H9 (cell line): ENCODE results near the gene MPZ. TPM values are rescaled to one million over a fixed set of nuclear protein-coding genes. Genes with fewer than 3 reads are reported as not detected.

Experiments
- DNase-seq: peaks from one replicate; pipeline ENCODE4 v3.0.0-alpha.2; 2017
- H2AFZ ChIP-seq: one replicate; pipeline ENCODE4 v1.6.1; 2013; ENCODE audit warnings: mild to moderate bottlenecking, low read length, control low read depth, moderate library complexity
- H2AK5ac ChIP-seq: 2 replicates; pipeline ENCODE4 v1.6.1; 2013; ENCODE audit warnings: low read length, control low read depth, mixed read lengths; ENCODE audit not compliant: insufficient read length
- H2BK120ac ChIP-seq: one replicate; pipeline ENCODE4 v1.6.1; 2013; ENCODE audit warnings: low read depth, mild to moderate bottlenecking, low read length, control low read depth, inconsistent platforms; ENCODE audit not compliant: poor library complexity, severe bottlenecking
- H2BK12ac ChIP-seq: 2 replicates; pipeline ENCODE4 v1.6.1; 2013; ENCODE audit warnings: low read length, control low read depth, mixed read lengths, low read depth; ENCODE audit not compliant: insufficient read length
- H2BK15ac ChIP-seq: 2 replicates; pipeline ENCODE4 v1.6.1; 2013; ENCODE audit warnings: low read depth, low read length, control low read depth
- H2BK20ac ChIP-seq: one replicate; pipeline ENCODE4 v1.6.1; 2013; ENCODE audit warnings: low read depth, mild to moderate bottlenecking, low read length, control low read depth, inconsistent platforms; ENCODE audit not compliant: poor library complexity, severe bottlenecking
- H2BK5ac ChIP-seq: 2 replicates; pipeline ENCODE4 v1.6.1; 2013; ENCODE audit warnings: low read length, control low read depth, mixed read lengths; ENCODE audit not compliant: insufficient read length
- H3K14ac ChIP-seq: 2 replicates; pipeline ENCODE4 v1.6.1; 2013; ENCODE audit warnings: low read length, control low read depth; ENCODE audit not compliant: insufficient read depth
- H3K18ac ChIP-seq: 2 replicates; pipeline ENCODE4 v1.6.1; 2013; ENCODE audit warnings: low read depth, mild to moderate bottlenecking, mixed read lengths, low read length, control low read depth; ENCODE audit not compliant: insufficient read length
- H3K23ac ChIP-seq: 2 replicates; pipeline ENCODE4 v1.6.1; 2013; ENCODE audit warnings: low read length, control low read depth, mixed read lengths, low read depth; ENCODE audit not compliant: insufficient read length
- H3K23me2 ChIP-seq: 2 replicates; pipeline ENCODE4 v1.6.1; 2013; ENCODE audit warnings: low read depth, mild to moderate bottlenecking, mixed read lengths, low read length, control low read depth; ENCODE audit not compliant: insufficient read length, poor library complexity, severe bottlenecking
- H3K27ac ChIP-seq: 2 replicates; pipeline ENCODE4 v1.5.1; 2013; ENCODE audit warnings: low read length, control low read depth, mixed read lengths, low read depth; ENCODE audit not compliant: insufficient read length
- H3K27me3 ChIP-seq: 2 replicates; pipeline ENCODE4 v1.6.1; 2013; ENCODE audit warnings: low read length, control low read depth, inconsistent platforms; ENCODE audit not compliant: insufficient read depth
- H3K4ac ChIP-seq: 2 replicates; pipeline ENCODE4 v1.6.1; 2013; ENCODE audit warnings: low read depth, mild to moderate bottlenecking, control low read depth, inconsistent platforms, low read length, moderate library complexity
- H3K4me1 ChIP-seq: 2 replicates; pipeline ENCODE4 v1.6.1; 2013; ENCODE audit warnings: low read length, control low read depth, inconsistent platforms; ENCODE audit not compliant: insufficient read depth
- H3K4me2 ChIP-seq: 2 replicates; pipeline ENCODE4 v1.6.1; 2013; ENCODE audit warnings: low read length, control low read depth, mixed read lengths; ENCODE audit not compliant: insufficient read length, insufficient read depth
- H3K56ac ChIP-seq: 2 replicates; pipeline ENCODE4 v1.6.1; 2013; ENCODE audit warnings: low read depth, mild to moderate bottlenecking, mixed read lengths, low read length, control low read depth; ENCODE audit not compliant: insufficient read length
- H3K79me1 ChIP-seq: 2 replicates; pipeline ENCODE4 v1.6.1; 2013; ENCODE audit warnings: low read depth, mild to moderate bottlenecking, moderate library complexity, low read length, control low read depth, inconsistent platforms; ENCODE audit not compliant: insufficient read depth, poor library complexity, severe bottlenecking
- H3K79me2 ChIP-seq: 2 replicates; pipeline ENCODE4 v1.6.1; 2013; ENCODE audit warnings: low read length, control low read depth, inconsistent platforms; ENCODE audit not compliant: insufficient read depth
- H3K9ac ChIP-seq: 2 replicates; pipeline ENCODE4 v1.6.1; 2013; ENCODE audit warnings: low read length, control low read depth, mixed read lengths; ENCODE audit not compliant: insufficient read length; ENCODE audit errors: extremely low read depth
- H3K9me3 ChIP-seq: one replicate; pipeline ENCODE4 v1.6.1; 2013; ENCODE audit warnings: low read depth, low read length, inconsistent platforms; ENCODE audit not compliant: control insufficient read depth
- H3T11ph ChIP-seq: one replicate; pipeline ENCODE4 v1.6.1; 2013; ENCODE audit warnings: mild to moderate bottlenecking, low read length, control low read depth, inconsistent platforms
- H4K20me1 ChIP-seq: one replicate; pipeline ENCODE4 v1.6.1; 2013; ENCODE audit not compliant: control insufficient read depth, insufficient read length, insufficient read depth
- H4K5ac ChIP-seq: 2 replicates; pipeline ENCODE4 v1.6.1; 2013; ENCODE audit warnings: low read depth, mild to moderate bottlenecking, mixed read lengths, low read length, control low read depth; ENCODE audit not compliant: insufficient read length
- H4K8ac ChIP-seq: replicated peaks from 2 replicates; pipeline ENCODE4 v1.6.1; 2013; ENCODE audit warnings: low read length, control low read depth, mixed read lengths, low read depth; ENCODE audit not compliant: insufficient read length
- H4K91ac ChIP-seq: 2 replicates; pipeline ENCODE4 v1.6.1; 2013; ENCODE audit warnings: low read depth, mild to moderate bottlenecking, moderate library complexity, mixed read lengths, low read length, control low read depth; ENCODE audit not compliant: insufficient read length
- H3K27ac Mint-ChIP-seq, 3 experiments: 2 replicates in 2 of 3; 3 replicates in 1 of 3; pipeline ENCODE4 v1.8.0; 2020 to 2021; ENCODE audit warnings: mixed read lengths in 3 of 3, mild to moderate bottlenecking in 1 of 3, moderate library complexity in 1 of 3
- H3K27me3 Mint-ChIP-seq: 2 replicates; pipeline ENCODE4 v1.8.0; 2021; ENCODE audit warnings: low read depth, mild to moderate bottlenecking, moderate library complexity, mixed read lengths
- H3K36me3 Mint-ChIP-seq, 3 experiments: 2 replicates in 2 of 3; 3 replicates in 1 of 3; pipeline ENCODE4 v1.8.0; 2020 to 2021; ENCODE audit warnings: low read depth in 3 of 3, mixed read lengths in 3 of 3; ENCODE audit not compliant: insufficient read depth in 1 of 3
- H3K4me1 Mint-ChIP-seq, 2 experiments: 2 replicates each; pipeline ENCODE4 v1.8.0; 2020; ENCODE audit warnings: mixed read lengths in 2 of 2
- H3K4me3 Mint-ChIP-seq, 2 experiments: 2 replicates in 1 of 2; 3 replicates in 1 of 2; pipeline ENCODE4 v1.8.0; 2020 to 2021; ENCODE audit warnings: mild to moderate bottlenecking in 2 of 2, mixed read lengths in 2 of 2, moderate library complexity in 1 of 2
- H3K9me3 Mint-ChIP-seq, 2 experiments: 2 replicates in 1 of 2; 3 replicates in 1 of 2; pipeline ENCODE4 v1.8.0; 2020; ENCODE audit warnings: mild to moderate bottlenecking in 2 of 2, mixed read lengths in 2 of 2, moderate library complexity in 1 of 2
- WGBS: extraction: QIAGEN DNeasy Blood & Tissue Kit; methylation state at CpG from one replicate; pipeline ENCODE4 v1.1.7; 2013; ENCODE audit warnings: missing lambda C conversion rate, low lambda C conversion rate, mixed read lengths; ENCODE audit not compliant: insufficient read length; ENCODE audit errors: extremely low coverage; 5-methylcytosine and 5-hydroxymethylcytosine counted together
- total RNA-seq: library from RNA; stranded (reverse); gene quantifications from 2 replicates; pipeline ENCODE4 v1.2.1, GENCODE V29; 2021
- TF ChIP-seq, protein P1 (sequence below): fragments of 200-600 bp; sonication (generic); conservative IDR thresholded peaks from 3 replicates; pipeline ENCODE4 v1.8.0; 2021; ENCODE audit warnings: antibody characterized with exemption, mild to moderate bottlenecking

Gene MPZ
- total RNA-seq, 1 experiment from 2014 or later = 2.7 TPM

DNA sequence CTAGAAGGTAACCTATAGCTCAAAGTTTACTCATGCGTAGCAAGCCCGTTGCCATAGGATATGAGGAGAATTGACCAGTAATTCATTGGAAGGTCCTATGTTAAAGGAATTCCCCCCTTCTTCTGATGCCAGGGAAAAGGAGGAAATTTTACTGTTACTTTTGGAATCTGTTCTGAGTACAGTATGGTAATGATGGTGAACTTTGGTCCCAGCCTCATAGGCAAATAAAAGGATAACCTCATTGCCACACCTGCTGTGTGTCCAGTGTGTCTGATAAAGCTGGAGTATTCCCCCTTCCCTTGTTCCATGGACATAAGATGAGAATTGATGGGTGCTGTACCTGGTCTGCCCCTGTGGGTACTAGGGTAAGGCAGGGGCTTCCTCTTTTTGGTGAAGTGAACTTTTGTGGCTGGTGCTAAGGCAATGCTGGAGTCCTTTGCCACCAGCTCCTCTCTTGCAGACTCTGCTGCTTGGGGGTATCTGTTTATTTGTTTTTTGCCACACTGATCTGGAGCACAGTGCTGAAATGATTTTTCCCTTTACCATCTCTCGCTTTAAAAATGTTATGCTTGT lies 22.2 kb downstream of the MPZ start:
- H2BK15ac ChIP-seq = no peak overlapping the region
- H3T11ph ChIP-seq = no peak overlapping the region
- TF ChIP-seq, protein P1, sequence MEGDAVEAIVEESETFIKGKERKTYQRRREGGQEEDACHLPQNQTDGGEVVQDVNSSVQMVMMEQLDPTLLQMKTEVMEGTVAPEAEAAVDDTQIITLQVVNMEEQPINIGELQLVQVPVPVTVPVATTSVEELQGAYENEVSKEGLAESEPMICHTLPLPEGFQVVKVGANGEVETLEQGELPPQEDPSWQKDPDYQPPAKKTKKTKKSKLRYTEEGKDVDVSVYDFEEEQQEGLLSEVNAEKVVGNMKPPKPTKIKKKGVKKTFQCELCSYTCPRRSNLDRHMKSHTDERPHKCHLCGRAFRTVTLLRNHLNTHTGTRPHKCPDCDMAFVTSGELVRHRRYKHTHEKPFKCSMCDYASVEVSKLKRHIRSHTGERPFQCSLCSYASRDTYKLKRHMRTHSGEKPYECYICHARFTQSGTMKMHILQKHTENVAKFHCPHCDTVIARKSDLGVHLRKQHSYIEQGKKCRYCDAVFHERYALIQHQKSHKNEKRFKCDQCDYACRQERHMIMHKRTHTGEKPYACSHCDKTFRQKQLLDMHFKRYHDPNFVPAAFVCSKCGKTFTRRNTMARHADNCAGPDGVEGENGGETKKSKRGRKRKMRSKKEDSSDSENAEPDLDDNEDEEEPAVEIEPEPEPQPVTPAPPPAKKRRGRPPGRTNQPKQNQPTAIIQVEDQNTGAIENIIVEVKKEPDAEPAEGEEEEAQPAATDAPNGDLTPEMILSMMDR = no peak
- no peak overlapping the region for H3K4me2 ChIP-seq
- H3K14ac ChIP-seq = no peak overlapping the region
- H3K27me3 ChIP-seq = no peaks in the 10 kb centered on the region
- no peak for DNase-seq
- H3K4ac ChIP-seq = no peak overlapping the region
- no peak overlapping the region for H2AFZ ChIP-seq
- H3K9me3 ChIP-seq = no peaks in the 10 kb centered on the region
- no peak overlapping the region for H3K4me3 Mint-ChIP-seq
- H3K79me2 ChIP-seq = no peaks in the 10 kb centered on the region
- H2BK12ac ChIP-seq = no peak overlapping the region
- no peak overlapping the region for H2BK120ac ChIP-seq
- no peak overlapping the region for H2BK5ac ChIP-seq
- H3K36me3 Mint-ChIP-seq = peaks cover 0 to 6% (median 1%) of the 10 kb centered on the region in 3 experiments; a peak in 3 of 7 replicates
- H3K18ac ChIP-seq = no peak overlapping the region
- H3K23ac ChIP-seq = no peak overlapping the region
- no peak overlapping the region for H2BK20ac ChIP-seq
- WGBS = no CpG with 5 or more reads among the region's 3 CpGs
- no peak overlapping the region for H4K8ac ChIP-seq
- H3K23me2 ChIP-seq = no peaks in the 10 kb centered on the region
- no peak overlapping the region for H2AK5ac ChIP-seq
- H3K56ac ChIP-seq = no peak overlapping the region
- H4K91ac ChIP-seq = no peak overlapping the region
- H4K5ac ChIP-seq = no peak overlapping the region
- H3K27ac Mint-ChIP-seq = no peak overlapping the region
- H3K9ac ChIP-seq = no peak overlapping the region
- H3K4me1 ChIP-seq = peaks cover 4% of the 10 kb centered on the region; the same call in 1 of the 2 replicates
- no peak overlapping the region for H3K27ac ChIP-seq
- peaks cover 13 to 29% of the 10 kb centered on the region in 2 experiments for H3K4me1 Mint-ChIP-seq
- peaks cover 3 to 7% of the 10 kb centered on the region in 2 experiments; a peak in 3 of 5 replicates for H3K9me3 Mint-ChIP-seq
- no peaks in the 10 kb centered on the region for H4K20me1 ChIP-seq
- peaks cover 17% of the 10 kb centered on the region for H3K27me3 Mint-ChIP-seq
- no peaks in the 10 kb centered on the region for H3K79me1 ChIP-seq
